GM12878 (cell line): ENCODE measurements around the gene ATG14. TPM values are rescaled to one million over a fixed set of nuclear protein-coding genes. Genes with fewer than 3 reads are reported as not detected.
A peak's percentile ranks its signal among the peaks of the same experiment; 100 is the strongest.

Experiments
- ATAC-seq: fragments of 200-7000 bp; cut with Tn5 transposase; 3 replicates; pipeline ENCODE4 v1.9.1; 2020; ENCODE audit warnings: mild to moderate bottlenecking, moderate library complexity
- BruUV-seq: library from RNA; stranded (reverse); fragments of 400-500 nt; replicated peaks from 2 replicates; lab custom pipeline; 2021; lab: Mats Ljungman, UMichigan
- CTCF ChIA-PET: fragments of 300-600 bp; sonication (Branson Sonifier 250); formaldehyde crosslinking; extraction: SDS; loops from one replicate; lab custom pipeline; 2021; ENCODE audit warnings: inconsistent platforms; lab: Yijun Ruan, JAX
- POLR2A ChIA-PET: fragments of 350-600 bp; formaldehyde crosslinking; extraction: SDS; loops from one replicate; lab custom pipeline; 2021; ENCODE audit warnings: inconsistent platforms; lab: Charles Lee
- RAD21 ChIA-PET: fragments of 300-600 bp; sonication (Branson Sonifier 250); formaldehyde crosslinking; loops from one replicate; lab custom pipeline; 2023; ENCODE audit warnings: antibody characterized with exemption; ENCODE audit not compliant: unreplicated experiment; lab: Charles Lee
- SMC1A ChIA-PET: fragments of 300-600 bp; sonication (Branson Sonifier 250); formaldehyde crosslinking; loops from one replicate; lab custom pipeline; 2023; ENCODE audit not compliant: unreplicated experiment, uncharacterized antibody; lab: Charles Lee
- DNase-seq: peaks from one replicate; pipeline ENCODE4 v3.0.0-alpha.2; 2011; ENCODE audit warnings: low read depth, low spot score
- FAIRE-seq: peaks from 3 replicates; lab custom pipeline; 2011; peaks lifted over from hg19 to GRCh38; lab: Jason Lieb, UNC
- H2AFZ ChIP-seq: 2 replicates; pipeline ENCODE4 v1.6.0; 2011; ENCODE audit warnings: low read depth, low read length, control low read depth; ENCODE audit not compliant: control insufficient read depth
- H3K27ac ChIP-seq: 2 replicates; pipeline ENCODE4 v1.5.1; 2011; ENCODE audit warnings: control low read depth; ENCODE audit not compliant: control insufficient read depth, insufficient read depth
- H3K27me3 ChIP-seq, 2 experiments: replicated peaks in 1 of 2; 2 replicates each; pipeline versions ENCODE4 v1.6.0 to v1.6.1; 2011; ENCODE audit warnings: low read length in 1 of 2; ENCODE audit not compliant: control insufficient read depth in 2 of 2, insufficient read depth in 2 of 2
- H3K36me3 ChIP-seq, 2 experiments: 2 replicates each; pipeline ENCODE4 v1.5.1; 2011; ENCODE audit warnings: low read length in 1 of 2; ENCODE audit not compliant: control insufficient read depth in 2 of 2, insufficient read depth in 2 of 2
- H3K4me1 ChIP-seq: 2 replicates; pipeline ENCODE4 v1.6.1; 2011; ENCODE audit warnings: mild to moderate bottlenecking, low read length, moderate library complexity, mixed read lengths; ENCODE audit not compliant: control insufficient read depth, insufficient read depth
- H3K4me2 ChIP-seq: 2 replicates; pipeline ENCODE4 v1.6.0; 2011; ENCODE audit warnings: control low read depth; ENCODE audit not compliant: control insufficient read depth, insufficient read depth
- H3K4me3 ChIP-seq: fragments of 200-600 bp; sonication (generic); 2 replicates; pipeline ENCODE4 v1.5.1; 2016
- H3K79me2 ChIP-seq: 2 replicates; pipeline ENCODE4 v1.6.0; 2011; ENCODE audit warnings: low read length; ENCODE audit not compliant: control insufficient read depth, insufficient read depth
- H3K9ac ChIP-seq: 2 replicates; pipeline ENCODE4 v1.8.0; 2011; ENCODE audit warnings: low read length, control low read depth, mixed read lengths; ENCODE audit not compliant: control insufficient read depth, insufficient read depth
- H3K9me3 ChIP-seq: replicated peaks from 3 replicates; pipeline ENCODE4 v1.5.1; 2011; ENCODE audit warnings: mild to moderate bottlenecking, low read length; ENCODE audit not compliant: control insufficient read depth, insufficient read depth
- H4K20me1 ChIP-seq: 2 replicates; pipeline ENCODE4 v1.6.0; 2011; ENCODE audit not compliant: control insufficient read depth, insufficient read depth
- CTCF ChIP-seq, 3 experiments: IDR thresholded peaks in 2 of 3; conservative IDR thresholded peaks in 1 of 3; 2 replicates each; pipeline ENCODE4 v1.5.1; 2011; ENCODE audit warnings: low read depth in 3 of 3, low read length in 3 of 3, mild to moderate bottlenecking in 3 of 3, control low read depth in 2 of 3, moderate library complexity in 2 of 3, inconsistent platforms in 1 of 3, mixed read lengths in 1 of 3; ENCODE audit not compliant: control insufficient read depth in 2 of 3, insufficient read depth in 1 of 3; ENCODE audit errors: extremely low read depth in 1 of 3
- IRF5 ChIP-seq: fragments of 450-650 bp; IDR thresholded peaks from 2 replicates; pipeline ENCODE4 v1.6.1; 2017; ENCODE audit warnings: borderline replicate concordance
- RAD21 ChIP-seq: IDR thresholded peaks from 2 replicates; pipeline ENCODE4 v1.6.1; 2011; ENCODE audit warnings: mild to moderate bottlenecking, low read depth, low read length, moderate library complexity; ENCODE audit not compliant: insufficient read depth
- RELB ChIP-seq: fragments of 450-650 bp; IDR thresholded peaks from 2 replicates; pipeline ENCODE4 v1.6.1; 2017; ENCODE audit warnings: low read depth, mild to moderate bottlenecking, moderate library complexity
- SMC3 ChIP-seq: IDR thresholded peaks from 2 replicates; pipeline ENCODE4 v1.6.1; 2011; ENCODE audit warnings: low read length, improper control_type of control experiment, borderline replicate concordance
- WGBS: methylation state at CpG from one replicate; pipeline ENCODE4 v1.1.6; 2016; ENCODE audit warnings: low lambda C conversion rate; ENCODE audit not compliant: insufficient replicate concordance, insufficient coverage; ENCODE audit errors: missing lambda C conversion rate; 5-methylcytosine and 5-hydroxymethylcytosine counted together
- in situ Hi-C: fragments of 300-500 bp; cut with MboI; formaldehyde crosslinking; loops from 9 replicates; pipeline ENCODE4 v1.14.3; 2018; ENCODE audit warnings: mixed read lengths
- intact Hi-C: fragments of 100-400 bp; cut with micrococcal nuclease; formaldehyde crosslinking; loops from one replicate; pipeline ENCODE4 v1.14.2; 2022; ENCODE audit not compliant: unreplicated experiment
- polyA plus RNA-seq, 11 experiments: library from polyadenylated mRNA; depleted of rRNA in 4 of 11; unstranded in 6 of 11; stranded (reverse) in 5 of 11; fragments of >200 nt; fragmentation: Nextera tagmentation in 4 of 11; fragmentation: Illumina TruSeq in 1 of 11; extraction: Ambion mirVana in 4 of 11; extraction: Trizol in 1 of 11; gene quantifications; 1 replicate in 1 of 11; 2 replicates in 10 of 11; pipeline versions ENCODE4 v1.2.1 to v1.2.3, GENCODE V29; 2011 to 2016; ENCODE audit warnings: inconsistent platforms in 2 of 11, missing spikeins in 2 of 11, low read depth in 1 of 11
- total RNA-seq, 4 experiments: library from RNA; depleted of rRNA in 3 of 4; stranded (reverse); fragments of >200 nt in 3 of 4; fragmentation: Illumina TruSeq in 1 of 4; extraction: Trizol in 1 of 4; gene quantifications; 2 replicates each; pipeline versions ENCODE4 v1.2.1 to v1.2.3, GENCODE V29; 2013 to 2021

Gene ATG14
- total and polyA plus RNA-seq, 10 of the 15 experiments (the other 5 are each of a cell fraction or from before 2014, with no cell fraction given), result 1.1 to 6.4 (median 5.0) TPM

- H3K9ac ChIP-seq, result no peak overlapping the region
- H2AFZ ChIP-seq, result no peak overlapping the region
- H3K36me3 ChIP-seq, result no peaks in the 10 kb centered on the region
- H3K27me3 ChIP-seq, result no peaks in the 10 kb centered on the region
- no peaks in the 10 kb centered on the region for H4K20me1 ChIP-seq
- H3K4me3 ChIP-seq, result no peak overlapping the region
- peak; percentile 69 for TF ChIP-seq RAD21
- TF ChIP-seq IRF5, result no peak
- TF ChIP-seq RELB, result no peak
- TF ChIP-seq SMC3, result peak; percentile 54; the same call in 1 of the 2 replicates
- TF ChIP-seq CTCF (IDR thresholded peaks at IDR 0.05 in 2 of 3, conservative IDR thresholded peaks at IDR 0.05 in 1 of 3; ENCODE audit: control insufficient read depth in 2 of 3, extremely low read depth in 1 of 3, insufficient read depth in 1 of 3, low read depth in 3 of 3, low read length in 3 of 3), result peak; percentile 37 to 66 (median 54); a peak in 5 of 6 replicates
- RAD21 ChIA-PET, result interaction anchor here (0.6 to 3.0 kb wide), 2 partner anchors 902 to 1036 kb away, joined by 3 to 6 read pairs (median 3); no protein-coding TSS in a partner anchor
- intact Hi-C loops (loop anchor here (1.0 kb wide), 1 partner anchor 902 kb away; no protein-coding TSS in a partner anchor), in situ Hi-C loops (loop anchor here (5.0 kb wide), 1 partner anchor 904 kb away; no protein-coding TSS in a partner anchor)
- peak; percentile 82 for ATAC-seq
- CTCF ChIA-PET, result interaction anchor here (0.7 to 2.4 kb wide), 18 partner anchors 8 to 1044 kb away, joined by 3 to 19 read pairs (median 4); no protein-coding TSS in a partner anchor
- SMC1A ChIA-PET, result interaction anchor here (0.6 to 2.5 kb wide), 8 partner anchors 8 to 1039 kb away, joined by 3 to 9 read pairs (median 3); no protein-coding TSS in a partner anchor
- no peaks in the 10 kb centered on the region for H3K4me1 ChIP-seq
- no peak overlapping the region for H3K4me2 ChIP-seq
- H3K79me2 ChIP-seq, result no peaks in the 10 kb centered on the region
- FAIRE-seq, result peak; percentile 59
- WGBS, result 62% methylated on average over 10 of the region's 10 CpGs
- no TSS peak for BruUV-seq
- no peaks in the 10 kb centered on the region for H3K9me3 ChIP-seq
- DNase-seq, result no peak
- POLR2A ChIA-PET, result no interaction called here
- no peak overlapping the region for H3K27ac ChIP-seq
Measured at GRCh38 chr14:55438066-55438683, 26.5 kb upstream of the ATG14 start.
